Transverse colon (tissue), 4 donors: ENCODE data around the gene ZNF175. TPM values are rescaled to one million over a fixed set of nuclear protein-coding genes. Genes with fewer than 3 reads are reported as not detected.

Experiments
- DNase-seq: peaks from one replicate; pipeline ENCODE4 v3.0.0-alpha.2; 2019
- H3K27ac ChIP-seq, 4 donors: fragments of 200-600 bp; sonication (generic); 2 replicates each; pipeline ENCODE4 v1.5.1; 2016 to 2018; ENCODE audit warnings: inconsistent platforms in 4 of 4
- H3K27me3 ChIP-seq: fragments of 200-600 bp; sonication (generic); 2 replicates; pipeline ENCODE4 v1.5.1; 2017; ENCODE audit warnings: inconsistent platforms
- H3K36me3 ChIP-seq, 4 donors: fragments of 200-600 bp; sonication (generic); 2 replicates each; pipeline ENCODE4 v1.5.1; 2017 to 2019; ENCODE audit warnings: inconsistent platforms in 4 of 4
- H3K4me1 ChIP-seq, 4 donors: fragments of 200-600 bp; sonication (generic); 2 replicates each; pipeline ENCODE4 v1.5.1; 2017 to 2020; ENCODE audit warnings: inconsistent platforms in 4 of 4
- H3K4me3 ChIP-seq, 4 donors: fragments of 200-600 bp; sonication (generic); 1 replicate in 1 of 4; 2 replicates in 3 of 4; pipeline versions ENCODE4 v1.5.1 to v1.6.1; 2017 to 2019; ENCODE audit warnings: inconsistent platforms in 4 of 4
- H3K9me3 ChIP-seq, 2 donors: fragments of 200-600 bp; sonication (generic); 2 replicates each; pipeline ENCODE4 v1.5.1; 2017 to 2019; ENCODE audit warnings: inconsistent platforms in 2 of 2
- EP300 ChIP-seq: sonication (generic); formaldehyde crosslinking; IDR thresholded peaks from one replicate; pipeline ENCODE4 v1.6.1; 2017; ENCODE audit warnings: antibody characterized with exemption, low read depth
- POLR2A ChIP-seq: fragments of 450-650 bp; IDR thresholded peaks from one replicate; pipeline ENCODE4 v1.6.1; 2016; ENCODE audit warnings: antibody characterized with exemption, mild to moderate bottlenecking, moderate library complexity
- POLR2AphosphoS5 ChIP-seq, 3 donors: sonication (generic); formaldehyde crosslinking; IDR thresholded peaks; one replicate each; pipeline ENCODE4 v1.6.1; 2016; ENCODE audit warnings: antibody characterized with exemption in 3 of 3
- WGBS, 2 donors: methylation state at CpG; one replicate each; pipeline ENCODE4 v1.1.5; 2018; ENCODE audit warnings: low coverage in 1 of 2; 5-methylcytosine and 5-hydroxymethylcytosine counted together
- in situ Hi-C, 4 donors: fragments of 200-750 bp; cut with MboI; loops; one replicate each; pipeline versions ENCODE4 v1.15.0 to v1.15.1; 2017; ENCODE audit warnings: low sequenced_read_pairs in 3 of 4, low pct_ligation_motif_present in 1 of 4, low pct_unique_long_range_greater_than_20kb in 1 of 4
- intact Hi-C: fragments of 100-400 bp; cut with DNase I; formaldehyde crosslinking; loops from one replicate; pipeline ENCODE4 v1.15.1; 2023; ENCODE audit warnings: low total_unique reads
- total RNA-seq, 4 donors: library from RNA; depleted of rRNA; stranded (reverse); fragments of >200 nt; gene quantifications; one replicate each; pipeline ENCODE4 v1.1.0, GENCODE V29; 2016
- TF ChIP-seq, protein P1 (sequence below), 5 experiments: fragments of 200-600 bp in 3 of 5; fragments of 450-650 bp in 2 of 5; sonication (generic) in 3 of 5; IDR thresholded peaks; 1 replicate in 2 of 5; 2 replicates in 3 of 5; pipeline ENCODE4 v1.5.1; 2016 to 2017; ENCODE audit warnings: antibody characterized with exemption in 5 of 5, inconsistent platforms in 3 of 5, mild to moderate bottlenecking in 2 of 5, moderate library complexity in 1 of 5

The ZNF175 gene
- total RNA-seq, 4 donors from 2014 or later: 5.6 to 12.7 (median 6.6) TPM

- in situ Hi-C loops: no loop called here
- WGBS, 2 donors: 74% methylated on average over 6 of the region's 6 CpGs; no CpG with 5 or more reads in 1 of the 2 donors
- H3K27me3 ChIP-seq: peaks cover 12% of the 10 kb centered on the region
- H3K4me3 ChIP-seq: no peak overlapping the region
- intact Hi-C loops: no loop called here
- no peaks in the 10 kb centered on the region for H3K4me1 ChIP-seq
- no peaks in the 10 kb centered on the region for H3K36me3 ChIP-seq
- no peaks in the 10 kb centered on the region for H3K9me3 ChIP-seq
- TF ChIP-seq POLR2AphosphoS5 (IDR thresholded peaks at IDR 0.05) (no peak), EP300 (no peak), POLR2A (no peak)
- TF ChIP-seq, protein P1, sequence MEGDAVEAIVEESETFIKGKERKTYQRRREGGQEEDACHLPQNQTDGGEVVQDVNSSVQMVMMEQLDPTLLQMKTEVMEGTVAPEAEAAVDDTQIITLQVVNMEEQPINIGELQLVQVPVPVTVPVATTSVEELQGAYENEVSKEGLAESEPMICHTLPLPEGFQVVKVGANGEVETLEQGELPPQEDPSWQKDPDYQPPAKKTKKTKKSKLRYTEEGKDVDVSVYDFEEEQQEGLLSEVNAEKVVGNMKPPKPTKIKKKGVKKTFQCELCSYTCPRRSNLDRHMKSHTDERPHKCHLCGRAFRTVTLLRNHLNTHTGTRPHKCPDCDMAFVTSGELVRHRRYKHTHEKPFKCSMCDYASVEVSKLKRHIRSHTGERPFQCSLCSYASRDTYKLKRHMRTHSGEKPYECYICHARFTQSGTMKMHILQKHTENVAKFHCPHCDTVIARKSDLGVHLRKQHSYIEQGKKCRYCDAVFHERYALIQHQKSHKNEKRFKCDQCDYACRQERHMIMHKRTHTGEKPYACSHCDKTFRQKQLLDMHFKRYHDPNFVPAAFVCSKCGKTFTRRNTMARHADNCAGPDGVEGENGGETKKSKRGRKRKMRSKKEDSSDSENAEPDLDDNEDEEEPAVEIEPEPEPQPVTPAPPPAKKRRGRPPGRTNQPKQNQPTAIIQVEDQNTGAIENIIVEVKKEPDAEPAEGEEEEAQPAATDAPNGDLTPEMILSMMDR (IDR thresholded peaks at IDR 0.05): no peak
- no peak for DNase-seq
- H3K27ac ChIP-seq: no peak overlapping the region
These were observed 27.0 kb upstream of the ZNF175 start for GRCh38 chr19:51544038-51544437.

DNA sequence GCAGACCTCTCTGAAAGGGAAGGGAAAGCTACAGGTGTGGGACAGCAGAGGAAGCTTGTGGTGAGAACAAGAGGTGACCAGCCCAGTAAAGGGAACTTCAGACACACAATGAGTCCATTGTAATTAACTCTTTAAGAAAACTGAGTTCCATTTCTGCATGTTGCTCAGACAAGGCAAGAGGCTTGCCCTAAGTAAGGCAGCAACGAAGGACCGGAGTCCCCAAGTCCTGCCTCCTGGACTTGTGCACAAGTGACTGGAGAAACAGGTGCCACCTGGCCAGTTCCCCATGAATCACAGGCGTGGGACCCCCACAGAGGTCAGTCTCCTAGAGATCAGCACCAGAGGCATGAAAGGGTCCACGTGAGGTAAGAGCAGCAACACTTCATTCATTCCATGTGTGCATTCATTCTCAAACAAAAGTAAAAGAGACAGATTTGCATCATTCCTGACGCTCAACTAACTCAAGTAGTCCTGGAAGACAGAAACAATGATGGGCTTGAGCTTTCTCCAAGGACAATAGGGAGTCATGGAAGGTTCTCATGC lies 24.9 kb upstream of the ZNF175 start:
- Histone ChIP-seq H3K36me3 (no peaks in the 10 kb centered on the region), H3K27ac (no peak overlapping the region), H3K27me3 (peaks cover 3% of the 10 kb centered on the region), H3K9me3 (no peaks in the 10 kb centered on the region), H3K4me1 (no peaks in the 10 kb centered on the region), H3K4me3 (no peak overlapping the region)
- DNase-seq: no peak
- intact Hi-C loops (no loop called here), in situ Hi-C loops (no loop called here)
- WGBS, 2 donors: 51 to 64% methylated on average over 2 to 5 of the region's 5 CpGs
- TF ChIP-seq, protein P1 (IDR thresholded peaks at IDR 0.05): no peak
- no peak for TF ChIP-seq POLR2AphosphoS5 (IDR thresholded peaks at IDR 0.05)
- no peak for TF ChIP-seq POLR2A
- TF ChIP-seq EP300: no peak

DNA sequence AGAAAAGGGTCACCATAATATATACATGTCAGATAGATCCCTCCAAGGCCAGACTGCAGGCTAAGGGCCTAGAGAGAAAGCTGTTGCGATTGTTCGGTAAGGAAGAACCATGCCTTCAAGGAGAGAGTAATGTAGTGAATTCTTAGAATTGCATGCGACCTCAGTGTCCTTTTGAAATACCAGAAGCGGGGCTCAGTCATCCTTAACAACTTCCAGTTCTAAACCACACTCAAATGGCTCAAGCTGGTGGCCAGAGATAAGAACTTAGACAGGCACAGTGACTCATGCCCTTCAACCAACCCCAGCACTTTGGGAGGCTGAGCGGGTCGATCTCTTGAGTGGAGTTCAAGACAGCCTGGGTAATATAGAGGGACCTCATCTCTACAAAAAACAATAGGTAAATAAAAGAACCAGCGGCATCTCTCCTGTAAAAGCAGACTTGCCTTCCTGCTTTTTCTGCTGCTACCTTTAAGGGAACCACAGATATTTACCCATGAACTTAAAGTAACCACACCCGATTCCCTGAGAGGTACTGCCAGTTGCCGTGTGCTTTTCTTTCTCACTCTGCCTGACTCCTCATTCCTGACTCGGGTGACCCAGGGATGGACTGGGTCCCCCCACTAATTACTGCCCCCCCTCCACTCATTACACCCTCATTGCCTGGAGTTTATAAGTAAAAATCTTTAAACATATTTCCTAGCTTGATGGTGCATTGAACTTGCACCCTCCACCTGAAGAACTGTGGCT lies 24.3 kb upstream of the ZNF175 start:
- WGBS, 2 donors: 62 to 92% methylated on average over 2 to 10 of the region's 10 CpGs
- no peaks in the 10 kb centered on the region for H3K4me1 ChIP-seq
- in situ Hi-C loops (no loop called here), intact Hi-C loops (no loop called here)
- H3K27me3 ChIP-seq: peaks cover 3% of the 10 kb centered on the region
- H3K9me3 ChIP-seq: no peaks in the 10 kb centered on the region
- TF ChIP-seq, protein P1 (IDR thresholded peaks at IDR 0.05): no peak
- TF ChIP-seq POLR2AphosphoS5 (IDR thresholded peaks at IDR 0.05): no peak
- TF ChIP-seq POLR2A: no peak
- TF ChIP-seq EP300: no peak
- DNase-seq: no peak
- H3K27ac ChIP-seq: no peak overlapping the region
- H3K36me3 ChIP-seq: no peaks in the 10 kb centered on the region
- no peak overlapping the region for H3K4me3 ChIP-seq

GRCh38 chr19:51547397-51548212 lies 23.5 kb upstream of the ZNF175 start:
- 48 to 49% methylated on average over 5 to 7 of the region's 7 CpGs for WGBS, 2 donors
- TF ChIP-seq POLR2A (no peak), EP300 (no peak), POLR2AphosphoS5 (IDR thresholded peaks at IDR 0.05) (no peak)
- TF ChIP-seq, protein P1 (IDR thresholded peaks at IDR 0.05): no peak
- Histone ChIP-seq H3K9me3 (no peaks in the 10 kb centered on the region), H3K27ac (no peak overlapping the region), H3K27me3 (peaks cover 3% of the 10 kb centered on the region), H3K4me3 (no peak overlapping the region), H3K36me3 (no peaks in the 10 kb centered on the region), H3K4me1 (no peaks in the 10 kb centered on the region)
- intact Hi-C loops: no loop called here
- in situ Hi-C loops: no loop called here
- DNase-seq: no peak
